H1 (cell line): ENCODE results near the gene RNF32. TPM values are rescaled to one million over a fixed set of nuclear protein-coding genes. Genes with fewer than 3 reads are reported as not detected.

ENCODE experiments used
- CTCF ChIA-PET: fragments of 300-600 bp; sonication (Branson Sonifier 250); formaldehyde crosslinking; loops from one replicate; lab custom pipeline; 2021; ENCODE audit not compliant: partially characterized antibody; lab: Charles Lee
- POLR2A ChIA-PET: fragments of 300-600 bp; sonication (Branson Sonifier 250); formaldehyde crosslinking; loops from one replicate; lab custom pipeline; 2021; ENCODE audit warnings: inconsistent platforms; ENCODE audit not compliant: partially characterized antibody; lab: Charles Lee
- DNase-seq, 2 experiments: peaks; one replicate each; pipeline versions ENCODE4 v3.0.0 to v3.0.0-alpha.2; 2010 to 2022; ENCODE audit warnings: low spot score in 2 of 2, low read depth in 1 of 2, mixed read lengths in 1 of 2
- FAIRE-seq: peaks from 2 replicates; lab custom pipeline; 2011; peaks lifted over from hg19 to GRCh38; lab: Jason Lieb, UNC
- H2AFZ ChIP-seq: 2 replicates; pipeline ENCODE4 v1.8.1; 2012; ENCODE audit warnings: low read length, inconsistent platforms
- H2AK5ac ChIP-seq: 2 replicates; pipeline ENCODE4 v1.6.1; 2013; ENCODE audit warnings: low read depth, low read length
- H2BK120ac ChIP-seq: replicated peaks from 2 replicates; pipeline ENCODE3; 2013; ENCODE audit warnings: low read depth, low read length, inconsistent platforms
- H2BK12ac ChIP-seq: 2 replicates; pipeline ENCODE4 v1.6.1; 2013; ENCODE audit warnings: low read depth, low read length
- H2BK15ac ChIP-seq: 2 replicates; pipeline ENCODE4 v1.6.1; 2013; ENCODE audit warnings: low read length
- H2BK20ac ChIP-seq: 2 replicates; pipeline ENCODE4 v1.6.1; 2013; ENCODE audit warnings: low read length
- H2BK5ac ChIP-seq: 2 replicates; pipeline ENCODE4 v1.6.1; 2013; ENCODE audit warnings: low read depth, low read length
- H3K14ac ChIP-seq: 2 replicates; pipeline ENCODE4 v1.6.1; 2013; ENCODE audit warnings: inconsistent platforms; ENCODE audit not compliant: insufficient read length
- H3K18ac ChIP-seq: 2 replicates; pipeline ENCODE4 v1.6.1; 2013; ENCODE audit warnings: low read length; ENCODE audit errors: extremely low read depth
- H3K23ac ChIP-seq: 2 replicates; pipeline ENCODE4 v1.6.1; 2013; ENCODE audit warnings: inconsistent platforms; ENCODE audit not compliant: insufficient read length
- H3K23me2 ChIP-seq: 2 replicates; pipeline ENCODE4 v1.6.1; 2013; ENCODE audit warnings: low read depth, low read length
- H3K27ac ChIP-seq: 2 replicates; pipeline ENCODE4 v1.6.1; 2011; ENCODE audit warnings: low read depth, low read length, inconsistent platforms
- H3K27me3 ChIP-seq, 4 experiments: replicated peaks in 1 of 4; 1 replicate in 1 of 4; 2 replicates in 3 of 4; pipeline versions ENCODE4 v1.6.1 to v1.8.1; 2011 to 2013; ENCODE audit warnings: low read length in 3 of 4, mild to moderate bottlenecking in 3 of 4, inconsistent platforms in 2 of 4, mixed read lengths in 2 of 4, moderate library complexity in 1 of 4; ENCODE audit not compliant: control insufficient read depth in 3 of 4, insufficient read depth in 3 of 4; ENCODE audit errors: extremely low read depth in 1 of 4
- H3K36me3 ChIP-seq, 4 experiments: 2 replicates each; pipeline versions ENCODE4 v1.6.1 to v1.8.1; 2011 to 2013; ENCODE audit warnings: mild to moderate bottlenecking in 4 of 4, low read length in 3 of 4, moderate library complexity in 2 of 4, control low read depth in 1 of 4, inconsistent platforms in 1 of 4; ENCODE audit not compliant: insufficient read depth in 4 of 4, control insufficient read depth in 2 of 4
- H3K4ac ChIP-seq: replicated peaks from 2 replicates; pipeline ENCODE3; 2013; ENCODE audit warnings: low read length, low read depth, mixed read lengths, inconsistent platforms; ENCODE audit not compliant: insufficient read length
- H3K4me1 ChIP-seq, 4 experiments: replicated peaks in 1 of 4; 1 replicate in 1 of 4; 2 replicates in 3 of 4; pipeline versions ENCODE4 v1.6.1 to v1.8.1; 2011 to 2013; ENCODE audit warnings: low read length in 3 of 4, inconsistent platforms in 2 of 4, mixed read lengths in 1 of 4; ENCODE audit not compliant: insufficient read depth in 4 of 4, control insufficient read depth in 3 of 4
- H3K4me2 ChIP-seq, 2 experiments: 2 replicates each; pipeline versions ENCODE4 v1.6.1 to v1.8.1; 2011 to 2013; ENCODE audit warnings: low read depth in 2 of 2, low read length in 2 of 2, control low read depth in 1 of 2, inconsistent platforms in 1 of 2, mild to moderate bottlenecking in 1 of 2; ENCODE audit not compliant: insufficient read depth in 1 of 2
- H3K4me3 ChIP-seq, 4 experiments: fragments of 200-600, 300-600 bp in 1 of 4; sonication (generic), shearing (Covaris generic), sonication (Bioruptor Twin) in 1 of 4; 2 replicates each; pipeline versions ENCODE4 v1.5.1 to v1.8.1; 2011 to 2016; ENCODE audit warnings: low read length in 4 of 4, low read depth in 3 of 4, control low read depth in 2 of 4, inconsistent platforms in 2 of 4, mild to moderate bottlenecking in 2 of 4, mixed read lengths in 1 of 4, moderate library complexity in 1 of 4; ENCODE audit not compliant: insufficient read depth in 2 of 4; ENCODE audit errors: extremely low read depth in 1 of 4
- H3K56ac ChIP-seq: replicated peaks from 2 replicates; pipeline ENCODE3; 2013; ENCODE audit warnings: low read depth, mild to moderate bottlenecking, mixed read lengths, low read length, inconsistent platforms; ENCODE audit not compliant: insufficient read length
- H3K79me1 ChIP-seq: 2 replicates; pipeline ENCODE4 v1.6.1; 2013; ENCODE audit warnings: low read depth, low read length, control low read depth
- H3K79me2 ChIP-seq, 2 experiments: 2 replicates each; pipeline versions ENCODE4 v1.6.1 to v1.8.1; 2012 to 2013; ENCODE audit warnings: low read length in 2 of 2, mild to moderate bottlenecking in 2 of 2, inconsistent platforms in 1 of 2; ENCODE audit not compliant: insufficient read depth in 2 of 2, control insufficient read depth in 1 of 2
- H3K9ac ChIP-seq, 4 experiments: replicated peaks in 1 of 4; 1 replicate in 1 of 4; 2 replicates in 3 of 4; pipeline versions ENCODE4 v1.6.1 to v1.8.1; 2011 to 2013; ENCODE audit warnings: low read depth in 3 of 4, low read length in 3 of 4, control low read depth in 2 of 4, mild to moderate bottlenecking in 2 of 4, moderate library complexity in 2 of 4, inconsistent platforms in 1 of 4; ENCODE audit errors: extremely low read depth in 1 of 4
- H3K9me3 ChIP-seq, 2 experiments: 2 replicates each; pipeline versions ENCODE4 v1.6.1 to v1.8.1; 2012 to 2013; ENCODE audit warnings: mild to moderate bottlenecking in 2 of 2, moderate library complexity in 2 of 2, control low read depth in 1 of 2, inconsistent platforms in 1 of 2, low read depth in 1 of 2, low read length in 1 of 2, mixed read lengths in 1 of 2; ENCODE audit not compliant: insufficient read depth in 2 of 2
- H4K20me1 ChIP-seq, 2 experiments: replicated peaks in 1 of 2; 2 replicates each; pipeline versions ENCODE3 to v1.8.1; 2011 to 2013; ENCODE audit warnings: inconsistent platforms in 2 of 2, low read length in 2 of 2, mild to moderate bottlenecking in 1 of 2; ENCODE audit not compliant: insufficient read depth in 2 of 2, control insufficient read depth in 1 of 2
- H4K5ac ChIP-seq: 2 replicates; pipeline ENCODE4 v1.6.1; 2013; ENCODE audit warnings: low read length, low read depth, mixed read lengths, inconsistent platforms; ENCODE audit not compliant: insufficient read length
- H4K8ac ChIP-seq: 2 replicates; pipeline ENCODE4 v1.8.0; 2013; ENCODE audit warnings: mild to moderate bottlenecking, moderate library complexity, low read length, inconsistent platforms; ENCODE audit not compliant: insufficient read depth; ENCODE audit errors: extremely low read depth
- H4K91ac ChIP-seq: replicated peaks from 2 replicates; pipeline ENCODE3; 2013; ENCODE audit warnings: low read length, mixed read lengths, inconsistent platforms; ENCODE audit not compliant: insufficient read length
- ASH2L ChIP-seq: fragments of 200-600, 300-600 bp; sonication (generic); IDR thresholded peaks from one replicate; pipeline ENCODE4 v1.7.1; 2017; ENCODE audit warnings: low read length
- ATF3 ChIP-seq: IDR thresholded peaks from 2 replicates; pipeline ENCODE4 v1.6.1; 2011; ENCODE audit warnings: low read depth, mild to moderate bottlenecking, low read length; ENCODE audit not compliant: insufficient read depth
- CHD2 ChIP-seq: IDR thresholded peaks from 2 replicates; pipeline ENCODE4 v1.6.1; 2012; ENCODE audit warnings: low read length, improper control_type of control experiment
- EGR1 ChIP-seq: IDR thresholded peaks from 2 replicates; pipeline ENCODE4 v1.6.1; 2011; ENCODE audit warnings: low read depth, low read length, borderline replicate concordance
- KDM1A ChIP-seq: fragments of 200-600, 300-600 bp; sonication (generic); IDR thresholded peaks from 2 replicates; pipeline ENCODE4 v1.7.1; 2016; ENCODE audit warnings: mild to moderate bottlenecking, low read length, borderline replicate concordance
- NRF1 ChIP-seq: IDR thresholded peaks from 2 replicates; pipeline ENCODE4 v1.6.1; 2011; ENCODE audit warnings: mild to moderate bottlenecking, low read depth, low read length, improper control_type of control experiment
- RNF2 ChIP-seq: fragments of 200-900, 300-1000 bp; sonication (generic); IDR thresholded peaks from 2 replicates; pipeline ENCODE4 v1.7.1; 2016; ENCODE audit warnings: borderline replicate concordance, low read depth, mild to moderate bottlenecking, antibody characterized with exemption, low read length; ENCODE audit not compliant: poor library complexity, severe bottlenecking; ENCODE audit errors: missing control alignments
- WGBS, 2 experiments: shearing (Covaris generic) in 1 of 2; methylation state at CpG; one replicate each; pipeline versions ENCODE4 v1.1.6 to v1.1.7; 2013 to 2015; ENCODE audit warnings: low lambda C conversion rate in 2 of 2, mixed read lengths in 2 of 2, inconsistent platforms in 1 of 2, low coverage in 1 of 2, missing lambda C conversion rate in 1 of 2; ENCODE audit not compliant: insufficient replicate concordance in 2 of 2, insufficient coverage in 1 of 2, insufficient read length in 1 of 2; ENCODE audit errors: extremely low coverage in 1 of 2, missing lambda C conversion rate in 1 of 2; 5-methylcytosine and 5-hydroxymethylcytosine counted together
- polyA plus RNA-seq, 7 experiments: library from polyadenylated mRNA; depleted of rRNA in 3 of 7; stranded (reverse) in 5 of 7; unstranded in 2 of 7; fragments of >200 nt in 5 of 7; fragments of 200-250 nt in 2 of 7; gene quantifications; 1 replicate in 5 of 7; 2 replicates in 1 of 7; 4 replicates in 1 of 7; pipeline versions ENCODE4 v1.2.1 to v1.2.3, GENCODE V29; 2011 to 2013; ENCODE audit warnings: missing spikeins in 2 of 7, mixed read lengths in 2 of 7
- total RNA-seq: library from RNA; stranded (reverse); fragmentation: NEBNext Ultra II Directional; extraction: Animal tissue kit (Norgen Biotek cat#: 25700); gene quantifications from 2 replicates; pipeline ENCODE4 v1.2.1, GENCODE V29; 2021

The RNF32 gene
- total and polyA plus RNA-seq, 2 of the 8 experiments (the other 6 are each of a cell fraction or from before 2014, with no cell fraction given): 0.48 to 1.2 TPM

GRCh38 chr7:156667110-156667426 is 26.5 kb downstream of the RNF32 start:
- no peak overlapping the region for H4K91ac ChIP-seq
- H3K23me2 ChIP-seq: no peaks in the 10 kb centered on the region
- peaks cover 2 to 13% (median 9%) of the 10 kb centered on the region in 4 experiments; a peak in 6 of 7 replicates for H3K4me1 ChIP-seq
- no peak overlapping the region for H3K23ac ChIP-seq
- H3K79me2 ChIP-seq: no peaks in the 10 kb centered on the region
- H4K8ac ChIP-seq: no peak overlapping the region
- ChIA-PET CTCF (interaction anchor here (0.6 to 1.6 kb wide), 4 partner anchors 17 to 564 kb away, joined by 3 to 5 read pairs (median 4); no protein-coding TSS in a partner anchor), POLR2A (no interaction called here)
- no peak for TF ChIP-seq ASH2L
- TF ChIP-seq KDM1A: no peak
- no peak for TF ChIP-seq NRF1
- no peak for TF ChIP-seq ATF3
- TF ChIP-seq RNF2: no peak
- no peak for TF ChIP-seq CHD2
- TF ChIP-seq EGR1: no peak
- H3K36me3 ChIP-seq: no peaks in the 10 kb centered on the region
- H3K27me3 ChIP-seq: no peaks in the 10 kb centered on the region
- H3K4ac ChIP-seq: no peak overlapping the region
- 0 out of 4 replicates have a peak overlapping the region, but pooled peaks of 1 of the 2 experiments have one; percentile 25 for H3K4me2 ChIP-seq
- no peak overlapping the region for H2AFZ ChIP-seq
- DNase-seq (no peak), FAIRE-seq (no peak)
- no peaks in the 10 kb centered on the region for H4K20me1 ChIP-seq
- no peak overlapping the region for H3K14ac ChIP-seq
- WGBS, 2 experiments: 38% methylated on average over 1 of the region's 1 CpG; no CpG with 5 or more reads in 1 of the 2 experiments
- no peaks in the 10 kb centered on the region for H3K79me1 ChIP-seq
- no peak overlapping the region for H3K4me3 ChIP-seq
- no peak overlapping the region for H2AK5ac ChIP-seq
- H3K18ac ChIP-seq: no peak overlapping the region
- no peak overlapping the region for H2BK15ac ChIP-seq
- no peak overlapping the region for H4K5ac ChIP-seq
- H2BK12ac ChIP-seq: no peak overlapping the region; the same call in 1 of the 2 replicates
- H2BK5ac ChIP-seq: no peak overlapping the region
- no peak overlapping the region for H2BK120ac ChIP-seq
- H3K9me3 ChIP-seq: no peaks in the 10 kb centered on the region
- H3K27ac ChIP-seq: no peak overlapping the region
- no peak overlapping the region for H2BK20ac ChIP-seq
- no peak overlapping the region for H3K9ac ChIP-seq
- H3K56ac ChIP-seq: no peak overlapping the region
